ENCODE measurements around the gene TEX14.

Gene TEX14

GRCh38 chr17:58641887-58642311 lies 49.9 kb downstream of the TEX14 start:
- DNase-seq, result no peak

DNA sequence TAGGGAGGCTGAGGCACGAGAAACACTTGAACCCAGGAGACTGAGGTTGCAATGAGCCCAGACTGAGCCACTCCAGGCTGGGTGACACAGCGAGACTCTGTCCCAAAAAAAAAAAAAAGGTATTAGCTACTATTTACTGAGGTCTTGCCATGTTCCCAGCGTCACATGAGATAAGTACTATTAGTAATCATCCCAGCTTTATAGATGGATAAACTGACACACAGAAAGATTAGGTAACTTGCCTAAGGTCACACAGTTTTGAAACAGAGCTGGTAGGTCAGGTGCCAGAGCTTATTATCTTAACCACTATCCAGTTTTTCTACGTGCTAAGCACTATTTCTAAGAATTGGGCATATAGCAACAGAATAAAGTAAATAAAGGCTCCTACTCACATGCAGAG lies 51.6 kb downstream of the TEX14 start:
- DNase-seq, result no peak

DNA sequence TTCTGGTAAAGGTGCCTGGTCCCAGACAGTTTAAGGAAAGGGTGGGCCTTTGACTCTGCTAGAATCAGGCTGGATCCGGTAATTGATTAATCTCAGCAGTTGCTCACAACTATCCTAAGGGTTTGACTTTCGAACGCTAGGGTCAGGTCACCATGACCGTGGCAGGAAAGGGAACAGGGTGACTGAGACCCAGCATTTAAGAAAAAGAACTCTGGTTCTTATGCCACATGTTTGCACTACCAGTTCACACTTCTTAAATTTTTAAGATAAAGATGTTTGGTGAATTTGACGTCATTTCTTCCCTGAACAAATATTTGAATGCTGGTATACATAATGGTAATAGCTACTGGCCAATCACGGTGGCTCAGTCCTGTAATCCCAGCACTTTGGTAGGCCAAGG lies 52.2 kb downstream of the TEX14 start:
- no peak for DNase-seq

DNA sequence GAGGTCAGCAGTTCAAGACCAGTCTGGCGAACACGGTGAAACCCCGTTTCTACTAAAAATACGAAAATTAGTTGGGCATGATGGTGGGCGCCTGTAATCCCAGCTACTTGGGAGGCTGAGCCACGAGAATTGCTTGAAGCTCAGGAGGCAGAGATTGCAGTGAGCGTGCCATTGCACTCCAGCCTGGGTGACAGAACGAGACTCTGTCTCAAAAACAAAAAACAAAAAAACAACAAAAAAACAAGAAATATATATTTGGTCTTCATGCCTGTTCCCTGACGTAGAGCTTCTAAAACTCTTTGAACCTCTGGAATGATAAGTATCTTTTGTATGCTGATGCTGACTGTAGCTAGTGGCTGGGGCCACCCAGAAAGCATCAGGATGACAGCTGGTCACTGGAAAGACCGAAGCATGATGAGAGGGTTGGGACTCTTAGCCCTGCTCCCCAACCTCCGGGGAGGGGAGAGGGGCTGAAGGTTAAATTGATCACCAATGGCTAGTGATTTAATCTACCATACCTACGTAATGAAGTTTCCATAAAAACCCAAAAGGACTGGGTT lies 54.8 kb downstream of the TEX14 start:
- no peak for DNase-seq

- DNase-seq, result peak; percentile 33
Observed at GRCh38 chr17:58632324-58633314, 59.2 kb downstream of the TEX14 start.

- DNase-seq, result peak; percentile 95
Observed at GRCh38 chr17:58631523-58632323, 60.1 kb downstream of the TEX14 start.

DNA sequence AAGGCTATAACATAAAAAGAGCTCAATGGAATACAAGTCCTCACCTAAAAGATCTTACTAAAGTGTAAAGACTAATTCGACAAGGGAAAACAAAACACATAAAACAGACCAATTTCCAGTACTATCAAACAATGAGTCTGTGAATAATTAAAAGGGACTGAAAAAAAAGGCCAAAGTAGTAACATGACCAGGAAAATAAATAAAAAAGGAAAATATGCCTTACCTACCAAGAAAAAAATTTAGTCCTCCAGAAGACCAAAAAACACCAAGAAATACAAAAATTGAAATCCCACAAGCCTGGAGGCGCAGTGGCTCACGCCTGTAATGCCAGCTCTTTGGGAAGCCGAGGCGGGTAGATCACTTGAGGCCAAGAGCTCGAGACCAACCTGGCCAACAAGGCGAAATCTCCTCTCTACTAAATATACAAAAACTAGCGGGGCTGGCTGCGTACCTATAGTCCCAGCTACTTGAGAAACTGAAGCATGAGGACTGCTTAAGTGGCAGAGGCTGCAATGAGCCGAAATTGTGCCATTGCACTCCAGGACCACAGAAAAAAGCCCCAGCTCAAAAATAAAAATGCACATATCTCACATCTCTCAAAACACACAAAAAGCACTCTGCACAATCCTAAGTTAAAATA lies 60.8 kb downstream of the TEX14 start:
- peak; percentile 27 for DNase-seq

GRCh38 chr17:58626905-58627304 lies 64.9 kb downstream of the TEX14 start:
- DNase-seq, result no peak

DNA sequence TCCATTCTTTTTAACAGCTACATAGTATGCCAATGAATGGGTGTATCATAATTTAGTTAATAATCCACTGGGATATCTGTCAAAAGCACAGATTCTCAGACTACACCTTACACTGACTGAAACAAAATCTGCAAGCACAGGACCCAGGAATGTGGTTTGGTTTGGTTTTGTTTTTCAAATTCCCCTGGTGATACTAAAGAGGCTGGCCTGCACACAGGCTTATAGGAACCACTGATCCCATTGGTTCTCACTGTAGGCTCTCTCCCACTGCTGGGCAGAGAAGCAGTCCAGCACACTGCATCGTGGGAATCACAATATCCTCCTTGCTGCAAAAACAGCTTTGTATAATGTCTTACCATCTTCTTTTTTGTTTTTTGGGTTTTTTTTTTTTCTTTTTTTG lies 67.1 kb downstream of the TEX14 start:
- DNase-seq, result no peak

DNA sequence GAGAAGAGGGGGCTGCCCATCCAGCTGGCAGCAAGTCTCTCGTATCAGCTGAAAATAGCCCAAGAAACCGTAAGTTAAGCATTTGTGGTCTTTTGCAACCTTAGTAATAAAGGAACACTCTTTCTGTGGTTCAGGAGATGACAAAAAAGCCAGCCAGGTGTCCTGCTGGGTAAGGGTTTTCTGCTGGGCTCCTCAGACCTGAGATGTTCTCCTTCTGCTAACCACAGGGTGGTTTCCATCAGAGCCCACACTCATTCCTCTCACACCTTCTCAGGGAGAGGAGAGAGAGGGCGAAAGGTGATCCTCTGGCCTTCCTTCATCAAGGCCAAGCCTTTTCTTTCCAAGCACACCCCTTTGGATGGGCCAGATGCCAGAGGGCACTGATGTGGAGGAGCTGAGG lies 70.7 kb downstream of the TEX14 start:
- no peak for DNase-seq

- no peak for DNase-seq
Observed at GRCh38 chr17:58618336-58618735, 73.5 kb downstream of the TEX14 start.

DNA sequence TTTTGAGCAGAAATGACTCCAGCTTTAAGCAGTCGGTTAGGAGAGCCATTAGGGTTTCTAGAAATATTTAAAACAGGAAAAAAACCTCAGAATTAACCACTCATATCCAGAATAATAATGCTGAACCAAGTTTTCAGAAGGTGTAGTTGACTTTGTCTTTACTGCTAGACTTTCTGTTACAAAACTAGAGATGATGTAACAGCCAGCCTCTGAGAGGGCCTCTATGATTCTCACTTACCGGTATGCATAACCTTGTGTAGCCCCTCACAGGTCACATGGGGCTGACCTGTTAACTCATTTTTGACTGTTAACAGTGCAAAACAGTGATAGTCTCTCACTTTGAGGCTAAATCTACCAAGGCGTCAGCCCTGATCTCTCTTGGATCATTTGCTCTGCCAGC lies 74.3 kb downstream of the TEX14 start:
- DNase-seq, result no peak

DNA sequence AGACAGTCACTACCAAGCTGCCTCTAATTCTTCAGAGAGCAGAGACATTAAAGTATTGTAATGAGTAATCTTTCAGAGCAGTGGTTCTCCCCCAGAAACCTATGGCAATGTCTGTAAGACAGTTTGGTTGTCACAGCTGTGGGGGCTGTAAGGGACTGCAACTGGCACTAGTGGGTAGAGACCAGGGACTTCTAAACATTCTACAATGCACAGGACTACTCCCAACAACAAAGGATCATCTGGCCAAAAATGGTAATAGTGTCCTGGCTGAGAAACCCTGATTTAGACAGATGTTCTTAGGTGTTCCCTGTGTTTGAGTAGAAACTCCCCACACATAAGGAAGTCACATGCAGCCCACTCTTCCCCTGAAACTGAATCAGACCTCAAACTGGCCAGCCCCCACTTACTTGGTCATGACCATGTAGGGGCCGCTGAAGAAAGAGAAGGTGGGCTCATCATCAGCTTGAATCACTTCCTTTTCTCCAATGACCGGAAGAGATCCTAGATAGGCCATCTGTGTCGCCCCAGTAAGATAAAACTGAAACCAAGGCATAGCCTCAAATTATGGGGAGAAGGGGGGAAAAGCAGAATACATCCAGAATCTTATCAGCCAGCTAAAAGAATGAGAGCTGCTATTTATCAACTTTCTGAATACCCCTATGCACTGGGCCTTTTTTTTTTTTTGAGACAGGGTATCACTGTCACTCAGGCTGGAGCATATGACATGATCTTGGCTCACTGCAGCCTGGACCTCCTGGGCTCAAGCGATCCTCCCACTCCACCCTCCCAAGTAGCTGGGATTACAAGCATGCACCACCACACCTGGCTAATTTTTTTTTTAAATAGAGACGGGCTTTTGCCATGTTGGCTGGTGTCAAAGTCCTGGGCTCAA lies 75.8 kb downstream of the TEX14 start:
- no peak for DNase-seq

DNA sequence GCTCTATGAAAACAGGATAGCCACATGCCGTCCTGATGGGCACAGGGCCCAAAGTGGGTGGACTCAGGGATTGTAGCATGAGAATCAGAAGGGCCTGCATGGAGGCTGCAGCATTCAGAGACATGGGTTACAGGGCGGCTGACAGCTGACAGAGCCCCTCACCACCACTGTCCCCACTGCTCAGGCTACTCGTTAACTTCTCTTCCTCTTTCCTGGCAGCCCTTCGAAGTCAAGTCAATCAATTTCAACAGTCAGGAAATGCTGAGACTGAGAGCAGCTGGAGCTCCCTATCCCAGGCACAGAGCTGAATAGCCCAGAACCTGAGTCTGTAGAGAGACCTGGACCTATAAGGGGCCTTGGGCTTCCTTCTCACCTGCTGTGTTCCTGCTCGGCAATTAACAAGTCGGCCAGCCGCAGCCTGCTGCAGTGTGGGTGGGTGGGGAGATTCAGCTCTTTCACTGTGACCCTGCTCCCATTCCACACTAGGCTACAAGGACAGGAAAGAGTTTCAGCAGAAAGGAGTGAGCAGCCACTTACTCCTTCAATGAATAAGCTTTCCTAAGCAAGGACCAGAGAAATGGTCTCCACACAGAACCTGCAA lies 76.9 kb downstream of the TEX14 start:
- DNase-seq, result no peak

DNA sequence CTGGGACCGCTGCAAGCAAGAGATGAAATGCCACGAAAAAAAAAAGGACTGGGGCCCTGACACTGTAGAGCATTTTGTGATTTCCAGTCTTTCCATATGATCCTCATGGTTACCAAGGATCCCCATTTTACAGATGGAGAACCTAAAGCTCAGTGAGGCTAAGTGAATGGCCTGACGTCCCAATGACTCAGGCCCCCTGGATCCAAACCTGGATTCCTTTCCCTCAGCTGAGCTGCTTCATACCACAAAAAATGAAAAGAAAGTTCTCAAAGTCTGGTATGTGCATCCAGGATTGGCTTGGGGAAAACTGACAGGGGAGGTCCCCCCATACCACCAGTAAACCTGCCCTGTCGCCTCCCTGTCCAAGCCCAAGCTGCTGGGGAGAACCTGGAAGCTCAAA lies 80.5 kb downstream of the TEX14 start:
- no peak for DNase-seq

DNA sequence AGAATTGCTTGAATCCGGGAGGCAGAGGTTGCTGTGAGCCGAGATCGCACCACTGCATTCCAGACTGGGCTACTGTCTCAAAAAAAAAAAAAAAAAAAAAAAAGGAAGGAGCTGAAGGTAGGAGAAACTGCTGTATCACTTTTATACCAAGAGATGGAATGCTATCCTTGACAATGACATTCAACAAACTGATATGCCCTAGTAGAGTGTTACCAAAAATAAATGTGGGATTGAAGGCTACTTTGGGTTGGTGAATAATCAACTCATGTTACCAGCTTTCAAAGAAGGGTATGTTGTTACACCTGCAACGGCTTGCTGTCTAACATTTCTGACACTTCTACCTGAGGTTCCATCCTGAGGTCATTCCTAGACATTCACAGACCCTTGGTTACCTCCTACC lies 84.9 kb downstream of the TEX14 start:
- DNase-seq, result no peak

- no peak for DNase-seq
Observed at GRCh38 chr17:58605986-58606385, 85.9 kb downstream of the TEX14 start.

DNA sequence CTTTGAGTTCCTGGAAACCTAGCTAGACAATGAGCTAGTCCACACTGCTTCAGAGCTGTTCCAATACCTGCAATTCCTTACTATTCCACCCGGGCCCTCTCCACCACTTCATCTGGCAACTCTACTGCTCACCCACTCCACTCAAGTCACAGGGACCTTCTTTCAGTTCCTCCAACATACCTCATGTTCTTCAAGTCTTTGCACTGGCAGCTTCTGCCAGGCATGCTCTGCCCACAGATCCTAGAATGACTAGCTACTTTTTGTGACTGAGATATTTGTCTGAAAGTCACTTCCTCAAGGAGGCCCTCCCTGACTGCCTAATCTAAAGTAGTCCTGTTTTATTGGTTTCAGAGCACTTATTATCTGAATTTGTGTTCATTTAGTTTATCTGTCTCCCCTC lies 86.4 kb downstream of the TEX14 start:
- no peak for DNase-seq

DNA sequence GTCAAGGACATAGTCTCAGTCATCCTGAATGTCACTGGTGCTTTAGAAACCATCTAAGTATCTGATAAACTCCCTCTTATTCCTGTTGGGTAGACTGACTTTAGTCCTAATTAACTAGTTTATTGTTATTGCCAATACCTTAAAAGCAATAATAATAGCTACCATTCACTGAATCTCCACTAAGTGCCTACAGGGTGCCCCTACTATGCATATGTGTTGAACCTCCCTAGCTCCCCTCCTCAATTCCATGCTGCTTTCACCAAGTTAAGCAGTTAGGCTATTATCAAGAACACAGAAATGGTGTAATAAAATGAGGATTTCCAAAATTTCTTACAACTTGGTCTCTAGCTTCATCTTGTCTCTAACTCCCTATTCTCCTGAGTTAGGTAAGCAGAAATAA lies 89.9 kb downstream of the TEX14 start:
- DNase-seq, result no peak

DNA sequence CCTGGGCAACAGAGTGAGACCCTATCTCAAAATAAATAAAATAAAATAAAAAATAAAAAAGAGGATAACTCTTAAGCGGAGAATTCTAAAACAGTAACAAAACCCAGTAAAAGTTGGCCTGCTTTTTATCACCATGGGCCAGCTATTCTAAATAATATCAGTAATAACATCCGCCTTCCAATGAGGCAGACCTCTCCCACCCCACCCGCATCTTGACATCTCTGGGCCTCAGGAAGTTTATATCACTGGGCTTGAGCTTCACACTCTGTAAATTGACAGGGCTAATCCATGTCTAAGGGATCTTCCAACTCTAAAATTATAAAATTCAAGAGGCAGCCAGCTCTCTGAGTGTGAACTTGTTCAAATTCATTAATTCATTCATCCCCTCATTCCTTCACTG lies 94.5 kb downstream of the TEX14 start:
- DNase-seq, result no peak

DNA sequence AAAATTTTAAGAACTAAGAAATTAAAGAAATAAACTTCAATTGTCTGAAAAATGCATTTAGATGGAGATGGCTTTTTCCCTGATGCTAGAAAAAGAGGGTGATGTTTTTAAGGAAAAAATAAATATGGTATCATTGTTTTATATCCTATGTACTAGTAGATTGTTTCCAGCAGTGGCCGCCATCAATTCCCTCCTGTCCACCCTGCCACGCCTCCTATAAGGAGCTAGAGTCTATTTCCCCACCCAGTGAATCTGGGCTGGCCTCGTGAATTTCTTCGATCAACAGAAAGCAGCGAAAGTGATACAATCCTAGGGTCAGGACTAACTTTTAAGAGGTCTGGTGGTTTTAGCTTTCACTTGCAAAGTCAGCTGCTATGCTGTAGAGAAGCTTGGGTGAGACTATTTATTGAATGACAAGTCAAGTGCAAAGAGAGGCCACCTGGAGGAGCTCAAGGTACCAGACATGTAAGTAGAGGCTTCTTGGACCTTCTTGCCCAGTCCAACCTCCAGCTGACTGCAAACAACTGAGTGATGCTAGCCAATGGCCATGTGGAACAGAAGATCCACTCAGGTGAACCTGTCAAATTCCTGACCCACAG lies 96.6 kb downstream of the TEX14 start:
- DNase-seq, result no peak
